GM23338 (cell line): Measurements from ENCODE around the gene SOX11.

Source experiments
- EZH2 ChIP-seq: fragments of 200-600 bp; sonication (generic); IDR thresholded peaks from one replicate; pipeline ENCODE4 v1.8.0; 2017; ENCODE audit warnings: antibody characterized with exemption, mild to moderate bottlenecking, low read depth; ENCODE audit not compliant: unreplicated experiment
- EZH2phosphoT487 ChIP-seq: fragments of 200-600 bp; sonication (generic); IDR thresholded peaks from one replicate; pipeline ENCODE4 v1.8.1; 2018; ENCODE audit warnings: antibody characterized with exemption; ENCODE audit not compliant: unreplicated experiment
- POLR2AphosphoS5 ChIP-seq: IDR thresholded peaks from 2 replicates; pipeline ENCODE4 v1.6.1; 2016; ENCODE audit warnings: antibody characterized with exemption, low read depth
- ZNF114 ChIP-seq: fragments of 250-450 bp; sonication (Bioruptor Pico); IDR thresholded peaks from 2 replicates; pipeline ENCODE4 v1.5.0; 2020; ENCODE audit warnings: mild to moderate bottlenecking, moderate library complexity
- ZNF331 ChIP-seq: fragments of 250-450 bp; sonication (Bioruptor Pico); IDR thresholded peaks from 2 replicates; pipeline ENCODE4 v1.5.0; 2020; ENCODE audit warnings: low read depth, mild to moderate bottlenecking, moderate library complexity
- TF ChIP-seq, protein P1 (sequence below), 2 experiments: fragments of 200-600 bp in 1 of 2; sonication (generic) in 1 of 2; conservative IDR thresholded peaks; 2 replicates each; pipeline versions ENCODE4 v1.5.1 to v1.6.1; 2016 to 2017; ENCODE audit warnings: antibody characterized with exemption in 2 of 2, low read depth in 2 of 2, mild to moderate bottlenecking in 2 of 2, moderate library complexity in 1 of 2

DNA sequence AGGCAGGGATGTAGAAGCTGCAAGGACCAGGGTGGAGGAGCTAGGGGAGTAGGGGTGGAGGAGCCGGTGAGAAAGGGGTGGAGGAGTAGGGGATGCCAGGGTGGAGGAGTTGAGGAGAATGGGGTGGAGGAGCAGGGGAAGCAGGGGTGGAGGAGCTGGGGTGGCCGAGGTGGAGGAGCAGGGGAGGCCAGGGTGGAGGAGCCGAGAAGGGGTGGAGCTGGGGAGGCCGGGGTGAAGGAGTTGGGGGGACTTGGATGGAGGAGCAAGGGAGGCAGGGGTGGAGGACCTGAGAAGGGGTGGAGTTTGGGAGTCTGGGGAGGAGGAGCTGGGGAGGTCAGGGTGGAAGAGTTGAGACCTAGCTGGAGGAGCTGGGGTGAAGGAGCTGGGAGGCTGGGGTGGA is 13.3 kb downstream of the SOX11 start:
- TF ChIP-seq, protein P1, sequence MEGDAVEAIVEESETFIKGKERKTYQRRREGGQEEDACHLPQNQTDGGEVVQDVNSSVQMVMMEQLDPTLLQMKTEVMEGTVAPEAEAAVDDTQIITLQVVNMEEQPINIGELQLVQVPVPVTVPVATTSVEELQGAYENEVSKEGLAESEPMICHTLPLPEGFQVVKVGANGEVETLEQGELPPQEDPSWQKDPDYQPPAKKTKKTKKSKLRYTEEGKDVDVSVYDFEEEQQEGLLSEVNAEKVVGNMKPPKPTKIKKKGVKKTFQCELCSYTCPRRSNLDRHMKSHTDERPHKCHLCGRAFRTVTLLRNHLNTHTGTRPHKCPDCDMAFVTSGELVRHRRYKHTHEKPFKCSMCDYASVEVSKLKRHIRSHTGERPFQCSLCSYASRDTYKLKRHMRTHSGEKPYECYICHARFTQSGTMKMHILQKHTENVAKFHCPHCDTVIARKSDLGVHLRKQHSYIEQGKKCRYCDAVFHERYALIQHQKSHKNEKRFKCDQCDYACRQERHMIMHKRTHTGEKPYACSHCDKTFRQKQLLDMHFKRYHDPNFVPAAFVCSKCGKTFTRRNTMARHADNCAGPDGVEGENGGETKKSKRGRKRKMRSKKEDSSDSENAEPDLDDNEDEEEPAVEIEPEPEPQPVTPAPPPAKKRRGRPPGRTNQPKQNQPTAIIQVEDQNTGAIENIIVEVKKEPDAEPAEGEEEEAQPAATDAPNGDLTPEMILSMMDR (conservative IDR thresholded peaks at IDR 0.05; ENCODE audit: low read depth in 2 of 2): no peak
- TF ChIP-seq EZH2: no peak
- TF ChIP-seq EZH2phosphoT487: no peak
- no peak for TF ChIP-seq ZNF331 (CRISPR knock-in tag)
- TF ChIP-seq POLR2AphosphoS5: no peak
- TF ChIP-seq ZNF114 (CRISPR knock-in tag): no peak
